ENCODE results near the gene BCL10.

BCL10 gene

DNA sequence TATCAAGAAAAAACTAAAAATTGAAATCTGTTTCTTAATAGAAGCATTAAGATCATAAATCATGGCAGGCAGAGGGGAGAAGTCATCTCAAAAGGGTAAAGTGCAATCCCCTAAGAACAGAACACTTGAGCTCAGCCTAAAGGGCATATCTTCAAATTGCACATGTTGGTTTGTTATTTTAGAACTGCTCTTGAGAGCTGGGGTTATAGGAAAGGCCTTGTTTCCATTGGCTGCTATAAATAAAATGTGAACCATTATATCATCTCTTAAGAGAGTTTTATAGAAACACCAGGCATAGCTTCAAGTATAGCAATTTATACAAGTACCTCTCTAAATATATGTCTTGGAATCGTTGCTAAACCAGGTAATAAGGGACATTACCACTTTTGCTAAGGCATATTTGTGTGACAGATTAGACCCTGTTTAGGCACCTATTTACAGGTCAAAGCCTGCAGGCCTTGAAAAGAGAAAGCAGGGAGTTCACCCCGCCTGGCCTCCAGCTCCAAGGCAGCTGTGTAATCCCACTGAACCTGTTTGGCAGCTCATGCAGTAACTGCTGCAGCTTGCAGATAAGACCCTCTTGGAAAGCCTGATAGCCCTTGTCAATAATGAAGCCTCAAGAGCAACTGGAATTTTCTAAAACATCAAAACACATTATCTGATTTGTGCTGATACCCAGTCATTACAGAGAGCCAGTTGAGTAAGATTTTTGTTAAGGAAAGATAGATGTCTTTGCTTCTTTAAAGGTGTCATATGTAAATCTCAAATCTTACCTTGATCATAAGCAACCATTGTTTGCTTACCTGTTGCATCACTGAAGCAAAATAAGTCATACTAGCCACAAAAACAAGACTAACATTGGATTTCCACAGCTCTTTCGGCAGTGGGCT, 51.5 kb downstream of the BCL10 start (continued):
- TF ChIP-seq, protein P1, sequence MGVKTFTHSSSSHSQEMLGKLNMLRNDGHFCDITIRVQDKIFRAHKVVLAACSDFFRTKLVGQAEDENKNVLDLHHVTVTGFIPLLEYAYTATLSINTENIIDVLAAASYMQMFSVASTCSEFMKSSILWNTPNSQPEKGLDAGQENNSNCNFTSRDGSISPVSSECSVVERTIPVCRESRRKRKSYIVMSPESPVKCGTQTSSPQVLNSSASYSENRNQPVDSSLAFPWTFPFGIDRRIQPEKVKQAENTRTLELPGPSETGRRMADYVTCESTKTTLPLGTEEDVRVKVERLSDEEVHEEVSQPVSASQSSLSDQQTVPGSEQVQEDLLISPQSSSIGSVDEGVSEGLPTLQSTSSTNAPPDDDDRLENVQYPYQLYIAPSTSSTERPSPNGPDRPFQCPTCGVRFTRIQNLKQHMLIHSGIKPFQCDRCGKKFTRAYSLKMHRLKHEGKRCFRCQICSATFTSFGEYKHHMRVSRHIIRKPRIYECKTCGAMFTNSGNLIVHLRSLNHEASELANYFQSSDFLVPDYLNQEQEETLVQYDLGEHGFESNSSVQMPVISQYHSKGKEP (tag by site-specific recombination; IDR thresholded peaks at IDR 0.05): peak; percentile 95
- no peak for TF ChIP-seq HOXC10 (CRISPR knock-in tag; IDR thresholded peaks at IDR 0.05)
- TF ChIP-seq ZNF416 (tag by site-specific recombination; IDR thresholded peaks at IDR 0.05): no peak
- TF ChIP-seq SCRT2 (tag by site-specific recombination; IDR thresholded peaks at IDR 0.05): peak; percentile 88
- TF ChIP-seq, protein P2, sequence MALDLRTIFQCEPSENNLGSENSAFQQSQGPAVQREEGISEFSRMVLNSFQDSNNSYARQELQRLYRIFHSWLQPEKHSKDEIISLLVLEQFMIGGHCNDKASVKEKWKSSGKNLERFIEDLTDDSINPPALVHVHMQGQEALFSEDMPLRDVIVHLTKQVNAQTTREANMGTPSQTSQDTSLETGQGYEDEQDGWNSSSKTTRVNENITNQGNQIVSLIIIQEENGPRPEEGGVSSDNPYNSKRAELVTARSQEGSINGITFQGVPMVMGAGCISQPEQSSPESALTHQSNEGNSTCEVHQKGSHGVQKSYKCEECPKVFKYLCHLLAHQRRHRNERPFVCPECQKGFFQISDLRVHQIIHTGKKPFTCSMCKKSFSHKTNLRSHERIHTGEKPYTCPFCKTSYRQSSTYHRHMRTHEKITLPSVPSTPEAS (tag by site-specific recombination; IDR thresholded peaks at IDR 0.05): no peak
- TF ChIP-seq YY1 (tag by site-specific recombination; IDR thresholded peaks at IDR 0.05): no peak
- peak; percentile 70; the same call in 1 of the 2 replicates for TF ChIP-seq FEZF1 (tag by site-specific recombination; IDR thresholded peaks at IDR 0.05)
- peak; percentile 65; the same call in 1 of the 2 replicates for TF ChIP-seq ZNF561 (tag by site-specific recombination; IDR thresholded peaks at IDR 0.05; ENCODE audit: borderline replicate concordance)
- TF ChIP-seq TRIM28 (IDR thresholded peaks at IDR 0.05; ENCODE audit: borderline replicate concordance, low read length): peak; percentile 97
- TF ChIP-seq, protein P3, sequence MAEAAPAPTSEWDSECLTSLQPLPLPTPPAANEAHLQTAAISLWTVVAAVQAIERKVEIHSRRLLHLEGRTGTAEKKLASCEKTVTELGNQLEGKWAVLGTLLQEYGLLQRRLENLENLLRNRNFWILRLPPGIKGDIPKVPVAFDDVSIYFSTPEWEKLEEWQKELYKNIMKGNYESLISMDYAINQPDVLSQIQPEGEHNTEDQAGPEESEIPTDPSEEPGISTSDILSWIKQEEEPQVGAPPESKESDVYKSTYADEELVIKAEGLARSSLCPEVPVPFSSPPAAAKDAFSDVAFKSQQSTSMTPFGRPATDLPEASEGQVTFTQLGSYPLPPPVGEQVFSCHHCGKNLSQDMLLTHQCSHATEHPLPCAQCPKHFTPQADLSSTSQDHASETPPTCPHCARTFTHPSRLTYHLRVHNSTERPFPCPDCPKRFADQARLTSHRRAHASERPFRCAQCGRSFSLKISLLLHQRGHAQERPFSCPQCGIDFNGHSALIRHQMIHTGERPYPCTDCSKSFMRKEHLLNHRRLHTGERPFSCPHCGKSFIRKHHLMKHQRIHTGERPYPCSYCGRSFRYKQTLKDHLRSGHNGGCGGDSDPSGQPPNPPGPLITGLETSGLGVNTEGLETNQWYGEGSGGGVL (tag by site-specific recombination; IDR thresholded peaks at IDR 0.05): no peak
- TF ChIP-seq, protein P4, sequence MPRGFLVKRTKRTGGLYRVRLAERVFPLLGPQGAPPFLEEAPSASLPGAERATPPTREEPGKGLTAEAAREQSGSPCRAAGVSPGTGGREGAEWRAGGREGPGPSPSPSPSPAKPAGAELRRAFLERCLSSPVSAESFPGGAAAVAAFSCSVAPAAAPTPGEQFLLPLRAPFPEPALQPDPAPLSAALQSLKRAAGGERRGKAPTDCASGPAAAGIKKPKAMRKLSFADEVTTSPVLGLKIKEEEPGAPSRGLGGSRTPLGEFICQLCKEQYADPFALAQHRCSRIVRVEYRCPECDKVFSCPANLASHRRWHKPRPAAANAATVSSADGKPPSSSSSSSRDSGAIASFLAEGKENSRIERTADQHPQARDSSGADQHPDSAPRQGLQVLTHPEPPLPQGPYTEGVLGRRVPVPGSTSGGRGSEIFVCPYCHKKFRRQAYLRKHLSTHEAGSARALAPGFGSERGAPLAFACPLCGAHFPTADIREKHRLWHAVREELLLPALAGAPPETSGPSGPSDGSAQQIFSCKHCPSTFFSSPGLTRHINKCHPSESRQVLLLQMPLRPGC (tag by site-specific recombination; IDR thresholded peaks at IDR 0.05): 0 out of 2 replicates have a peak, but pooled peaks have one; percentile 26
- 0 out of 2 replicates have a peak, but pooled peaks have one; percentile 37 for TF ChIP-seq ZSCAN16 (tag by site-specific recombination; IDR thresholded peaks at IDR 0.05)
- TF ChIP-seq, protein P5, sequence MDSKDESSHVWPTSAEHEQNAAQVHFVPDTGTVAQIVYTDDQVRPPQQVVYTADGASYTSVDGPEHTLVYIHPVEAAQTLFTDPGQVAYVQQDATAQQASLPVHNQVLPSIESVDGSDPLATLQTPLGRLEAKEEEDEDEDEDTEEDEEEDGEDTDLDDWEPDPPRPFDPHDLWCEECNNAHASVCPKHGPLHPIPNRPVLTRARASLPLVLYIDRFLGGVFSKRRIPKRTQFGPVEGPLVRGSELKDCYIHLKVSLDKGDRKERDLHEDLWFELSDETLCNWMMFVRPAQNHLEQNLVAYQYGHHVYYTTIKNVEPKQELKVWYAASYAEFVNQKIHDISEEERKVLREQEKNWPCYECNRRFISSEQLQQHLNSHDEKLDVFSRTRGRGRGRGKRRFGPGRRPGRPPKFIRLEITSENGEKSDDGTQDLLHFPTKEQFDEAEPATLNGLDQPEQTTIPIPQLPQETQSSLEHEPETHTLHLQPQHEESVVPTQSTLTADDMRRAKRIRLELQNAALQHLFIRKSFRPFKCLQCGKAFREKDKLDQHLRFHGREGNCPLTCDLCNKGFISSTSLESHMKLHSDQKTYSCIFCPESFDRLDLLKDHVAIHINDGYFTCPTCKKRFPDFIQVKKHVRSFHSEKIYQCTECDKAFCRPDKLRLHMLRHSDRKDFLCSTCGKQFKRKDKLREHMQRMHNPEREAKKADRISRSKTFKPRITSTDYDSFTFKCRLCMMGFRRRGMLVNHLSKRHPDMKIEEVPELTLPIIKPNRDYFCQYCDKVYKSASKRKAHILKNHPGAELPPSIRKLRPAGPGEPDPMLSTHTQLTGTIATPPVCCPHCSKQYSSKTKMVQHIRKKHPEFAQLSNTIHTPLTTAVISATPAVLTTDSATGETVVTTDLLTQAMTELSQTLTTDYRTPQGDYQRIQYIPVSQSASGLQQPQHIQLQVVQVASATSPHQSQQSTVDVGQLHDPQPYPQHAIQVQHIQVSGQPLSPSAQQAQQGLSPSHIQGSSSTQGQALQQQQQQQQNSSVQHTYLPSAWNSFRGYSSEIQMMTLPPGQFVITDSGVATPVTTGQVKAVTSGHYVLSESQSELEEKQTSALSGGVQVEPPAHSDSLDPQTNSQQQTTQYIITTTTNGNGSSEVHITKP (tag by site-specific recombination; IDR thresholded peaks at IDR 0.05): peak; percentile 65
- TF ChIP-seq, protein P6, sequence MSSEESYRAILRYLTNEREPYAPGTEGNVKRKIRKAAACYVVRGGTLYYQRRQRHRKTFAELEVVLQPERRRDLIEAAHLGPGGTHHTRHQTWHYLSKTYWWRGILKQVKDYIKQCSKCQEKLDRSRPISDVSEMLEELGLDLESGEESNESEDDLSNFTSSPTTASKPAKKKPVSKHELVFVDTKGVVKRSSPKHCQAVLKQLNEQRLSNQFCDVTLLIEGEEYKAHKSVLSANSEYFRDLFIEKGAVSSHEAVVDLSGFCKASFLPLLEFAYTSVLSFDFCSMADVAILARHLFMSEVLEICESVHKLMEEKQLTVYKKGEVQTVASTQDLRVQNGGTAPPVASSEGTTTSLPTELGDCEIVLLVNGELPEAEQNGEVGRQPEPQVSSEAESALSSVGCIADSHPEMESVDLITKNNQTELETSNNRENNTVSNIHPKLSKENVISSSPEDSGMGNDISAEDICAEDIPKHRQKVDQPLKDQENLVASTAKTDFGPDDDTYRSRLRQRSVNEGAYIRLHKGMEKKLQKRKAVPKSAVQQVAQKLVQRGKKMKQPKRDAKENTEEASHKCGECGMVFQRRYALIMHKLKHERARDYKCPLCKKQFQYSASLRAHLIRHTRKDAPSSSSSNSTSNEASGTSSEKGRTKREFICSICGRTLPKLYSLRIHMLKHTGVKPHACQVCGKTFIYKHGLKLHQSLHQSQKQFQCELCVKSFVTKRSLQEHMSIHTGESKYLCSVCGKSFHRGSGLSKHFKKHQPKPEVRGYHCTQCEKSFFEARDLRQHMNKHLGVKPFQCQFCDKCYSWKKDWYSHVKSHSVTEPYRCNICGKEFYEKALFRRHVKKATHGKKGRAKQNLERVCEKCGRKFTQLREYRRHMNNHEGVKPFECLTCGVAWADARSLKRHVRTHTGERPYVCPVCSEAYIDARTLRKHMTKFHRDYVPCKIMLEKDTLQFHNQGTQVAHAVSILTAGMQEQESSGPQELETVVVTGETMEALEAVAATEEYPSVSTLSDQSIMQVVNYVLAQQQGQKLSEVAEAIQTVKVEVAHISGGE (tag by site-specific recombination; conservative IDR thresholded peaks at IDR 0.05; ENCODE audit: low read depth): no peak
- no peak for TF ChIP-seq ZNF274 (IDR thresholded peaks at IDR 0.05; ENCODE audit: low read length)
- no peak for TF ChIP-seq ZNF274 (tag by site-specific recombination; IDR thresholded peaks at IDR 0.05; ENCODE audit: borderline replicate concordance)
- peak; percentile 61; the same call in 1 of the 2 replicates for TF ChIP-seq ZXDB (tag by site-specific recombination; IDR thresholded peaks at IDR 0.05)
- TF ChIP-seq, protein P7, sequence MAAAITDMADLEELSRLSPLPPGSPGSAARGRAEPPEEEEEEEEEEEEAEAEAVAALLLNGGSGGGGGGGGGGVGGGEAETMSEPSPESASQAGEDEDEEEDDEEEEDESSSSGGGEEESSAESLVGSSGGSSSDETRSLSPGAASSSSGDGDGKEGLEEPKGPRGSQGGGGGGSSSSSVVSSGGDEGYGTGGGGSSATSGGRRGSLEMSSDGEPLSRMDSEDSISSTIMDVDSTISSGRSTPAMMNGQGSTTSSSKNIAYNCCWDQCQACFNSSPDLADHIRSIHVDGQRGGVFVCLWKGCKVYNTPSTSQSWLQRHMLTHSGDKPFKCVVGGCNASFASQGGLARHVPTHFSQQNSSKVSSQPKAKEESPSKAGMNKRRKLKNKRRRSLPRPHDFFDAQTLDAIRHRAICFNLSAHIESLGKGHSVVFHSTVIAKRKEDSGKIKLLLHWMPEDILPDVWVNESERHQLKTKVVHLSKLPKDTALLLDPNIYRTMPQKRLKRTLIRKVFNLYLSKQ (tag by site-specific recombination; IDR thresholded peaks at IDR 0.05; ENCODE audit: borderline replicate concordance): no peak
- TF ChIP-seq ZNF335 (tag by site-specific recombination; conservative IDR thresholded peaks at IDR 0.05): peak; percentile 47
- peak; percentile 75 for TF ChIP-seq IKZF3 (tag by site-specific recombination; IDR thresholded peaks at IDR 0.05)
- TF ChIP-seq, protein P8, sequence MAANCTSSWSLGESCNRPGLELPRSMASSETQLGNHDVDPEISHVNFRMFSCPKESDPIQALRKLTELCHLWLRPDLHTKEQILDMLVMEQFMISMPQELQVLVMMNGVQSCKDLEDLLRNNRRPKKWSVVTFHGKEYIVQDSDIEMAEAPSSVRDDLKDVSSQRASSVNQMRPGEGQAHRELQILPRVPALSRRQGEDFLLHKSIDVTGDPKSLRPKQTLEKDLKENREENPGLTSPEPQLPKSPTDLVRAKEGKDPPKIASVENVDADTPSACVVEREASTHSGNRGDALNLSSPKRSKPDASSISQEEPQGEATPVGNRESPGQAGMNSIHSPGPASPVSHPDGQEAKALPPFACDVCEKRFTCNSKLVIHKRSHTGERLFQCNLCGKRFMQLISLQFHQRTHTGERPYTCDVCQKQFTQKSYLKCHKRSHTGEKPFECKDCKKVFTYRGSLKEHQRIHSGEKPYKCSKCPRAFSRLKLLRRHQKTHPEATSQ (tag by site-specific recombination; IDR thresholded peaks at IDR 0.05): no peak
